Measurements from ENCODE around the gene IZUMO2.

The IZUMO2 gene

DNA sequence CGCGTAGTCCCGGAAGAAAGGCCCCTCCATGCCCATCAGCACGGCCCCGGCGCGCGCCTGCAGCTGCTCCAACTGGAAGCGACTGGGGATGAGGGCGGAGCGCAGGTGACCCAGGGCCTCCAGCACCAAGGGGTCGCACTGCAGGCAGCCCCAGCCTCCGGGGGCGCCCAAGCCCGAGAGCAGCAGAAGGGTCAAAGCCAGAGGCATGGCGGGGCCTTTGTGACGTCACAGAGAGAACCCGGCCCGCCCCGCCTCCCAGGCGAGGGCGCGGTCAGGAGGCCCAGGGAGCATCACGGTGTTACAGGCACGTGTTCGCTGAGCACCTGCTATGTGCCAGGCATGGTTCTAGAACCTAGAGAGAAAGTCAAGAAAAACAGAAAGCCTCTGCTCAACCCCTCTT, at the start of gene IZUMO2:
Gene IZUMO2 (minus strand): TSS at position 294 of the 400 bp plus-strand sequence. CDS start 87 bp downstream, at position 207.
- in situ Hi-C loops (cut with MboI; ENCODE audit: low sequenced_read_pairs, unreplicated experiment): no loop called here
- no peak for DNase-seq (ENCODE audit: low spot score)
- TF ChIP-seq CTCF (IDR thresholded peaks at IDR 0.05; ENCODE audit: borderline replicate concordance, control extremely low read depth, extremely low read depth, insufficient read depth, missing control alignments): no peak

DNA sequence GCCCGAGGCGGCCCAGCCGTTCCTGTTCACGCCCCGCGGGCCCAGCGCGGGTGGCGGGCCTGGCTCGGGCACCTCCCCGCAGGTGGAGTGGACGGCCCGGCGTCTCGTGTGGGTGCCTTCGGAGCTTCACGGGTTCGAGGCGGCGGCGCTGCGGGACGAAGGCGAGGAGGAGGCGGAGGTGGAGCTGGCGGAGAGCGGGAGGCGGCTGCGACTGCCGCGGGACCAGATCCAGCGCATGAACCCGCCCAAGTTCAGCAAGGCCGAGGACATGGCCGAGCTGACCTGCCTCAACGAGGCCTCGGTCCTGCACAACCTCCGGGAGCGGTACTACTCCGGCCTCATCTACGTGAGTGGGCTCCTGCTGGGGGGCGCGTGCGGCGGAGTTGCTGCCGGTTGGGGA, 47.3 kb upstream of the IZUMO2 start:
- DNase-seq (ENCODE audit: low spot score): no peak
- no peak for TF ChIP-seq CTCF (IDR thresholded peaks at IDR 0.05; ENCODE audit: borderline replicate concordance, control extremely low read depth, extremely low read depth, insufficient read depth, missing control alignments)
- in situ Hi-C loops (cut with MboI; ENCODE audit: low sequenced_read_pairs, unreplicated experiment): no loop called here

- DNase-seq (ENCODE audit: low spot score): no peak
- no peak for TF ChIP-seq CTCF (IDR thresholded peaks at IDR 0.05; ENCODE audit: borderline replicate concordance, control extremely low read depth, extremely low read depth, insufficient read depth, missing control alignments)
- in situ Hi-C loops (cut with MboI; ENCODE audit: low sequenced_read_pairs, unreplicated experiment): no loop called here
These were observed 46.0 kb upstream of the IZUMO2 start for GRCh38 chr19:50209131-50209530.

DNA sequence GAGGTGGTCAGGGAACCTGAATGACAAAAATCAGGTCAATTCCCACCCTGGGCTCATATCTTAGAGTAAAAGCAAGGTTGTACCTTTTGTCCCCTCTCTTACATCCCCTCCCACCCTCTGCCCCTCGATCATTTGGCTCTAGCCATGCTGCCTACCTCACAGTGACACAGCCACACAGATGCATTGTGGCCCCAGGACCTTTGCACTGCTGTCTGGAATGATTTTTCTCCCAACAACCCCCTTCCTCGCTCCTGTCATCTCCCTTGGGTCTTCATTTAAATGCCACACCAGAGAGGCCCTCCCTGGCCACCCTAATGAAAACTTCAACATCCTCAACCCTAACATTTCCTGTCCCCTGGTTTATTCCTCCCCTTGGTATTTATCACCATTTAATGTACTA, 44.6 kb upstream of the IZUMO2 start:
- in situ Hi-C loops (cut with MboI; ENCODE audit: low sequenced_read_pairs, unreplicated experiment): no loop called here
- TF ChIP-seq CTCF (IDR thresholded peaks at IDR 0.05; ENCODE audit: borderline replicate concordance, control extremely low read depth, extremely low read depth, insufficient read depth, missing control alignments): no peak

GRCh38 chr19:50206191-50206590, 43.1 kb upstream of the IZUMO2 start:
- no peak for TF ChIP-seq CTCF (IDR thresholded peaks at IDR 0.05; ENCODE audit: borderline replicate concordance, control extremely low read depth, extremely low read depth, insufficient read depth, missing control alignments)
- in situ Hi-C loops (cut with MboI; ENCODE audit: low sequenced_read_pairs, unreplicated experiment): no loop called here
- DNase-seq (ENCODE audit: low spot score): no peak

More for the DNA sequence above, 44.6 kb upstream of the IZUMO2 start:
- DNase-seq (ENCODE audit: low spot score): no peak

GRCh38 chr19:50205681-50206138, 42.6 kb upstream of the IZUMO2 start:
- in situ Hi-C loops (cut with MboI; ENCODE audit: low sequenced_read_pairs, unreplicated experiment): no loop called here
- TF ChIP-seq CTCF (IDR thresholded peaks at IDR 0.05; ENCODE audit: borderline replicate concordance, control extremely low read depth, extremely low read depth, insufficient read depth, missing control alignments): no peak
- DNase-seq (ENCODE audit: low spot score): no peak

Measured in GM13976 (cell line).